OCI-LY7 (cell line): ENCODE measurements around the gene BACE1. TPM values are rescaled to one million over a fixed set of nuclear protein-coding genes. Genes with fewer than 3 reads are reported as not detected.
"Not testable (repeated sequence)": the region's sequence is repeated elsewhere in the genome, so short reads cannot be mapped to it uniquely, and the experiment has no call there.

ENCODE experiments used
- BruUV-seq: library from RNA; stranded (reverse); fragments of 400-500 nt; replicated peaks from 2 replicates; lab custom pipeline; 2021; lab: Mats Ljungman, UMichigan
- CTCF ChIA-PET: fragments of 300-600 bp; sonication (Branson Sonifier 250); formaldehyde crosslinking; loops from one replicate; lab custom pipeline; 2022; ENCODE audit warnings: antibody characterized with exemption; ENCODE audit not compliant: unreplicated experiment; lab: Charles Lee
- POLR2A ChIA-PET: fragments of 300-600 bp; sonication (Branson Sonifier 250); formaldehyde crosslinking; loops from one replicate; lab custom pipeline; 2022; ENCODE audit warnings: antibody characterized with exemption; lab: Charles Lee
- DNase-seq: peaks from one replicate; pipeline ENCODE4 v3.0.0-alpha.2; 2015; ENCODE audit warnings: low spot score
- H2AFZ ChIP-seq: fragments of 200-600 bp; sonication (generic), shearing (Covaris generic); 2 replicates; pipeline ENCODE4 v1.6.1; 2014; ENCODE audit warnings: mild to moderate bottlenecking, antibody characterized with exemption, low read length, moderate library complexity
- H3K27ac ChIP-seq: fragments of 200-600 bp; sonication (generic); 2 replicates; pipeline ENCODE4 v1.5.1; 2014; ENCODE audit warnings: mixed run types, low read depth, mild to moderate bottlenecking, moderate library complexity, low read length, inconsistent platforms; ENCODE audit not compliant: poor library complexity, severe bottlenecking
- H3K36me3 ChIP-seq: fragments of 200-600 bp; sonication (generic); 2 replicates; pipeline ENCODE4 v1.6.1; 2014; ENCODE audit warnings: mild to moderate bottlenecking, antibody characterized with exemption, low read length, moderate library complexity, mixed read lengths; ENCODE audit not compliant: insufficient read depth
- H3K4me1 ChIP-seq: fragments of 200-600 bp; sonication (generic); 2 replicates; pipeline ENCODE4 v1.5.1; 2014; ENCODE audit warnings: mild to moderate bottlenecking, low read length; ENCODE audit not compliant: insufficient read depth, poor library complexity, severe bottlenecking
- H3K4me2 ChIP-seq: fragments of 200-600 bp; sonication (generic); 2 replicates; pipeline ENCODE4 v1.6.1; 2014; ENCODE audit warnings: mild to moderate bottlenecking, low read length
- H3K4me3 ChIP-seq: fragments of 200-600 bp; sonication (generic); 2 replicates; pipeline ENCODE4 v1.5.1; 2014; ENCODE audit warnings: mild to moderate bottlenecking, low read depth, low read length; ENCODE audit not compliant: poor library complexity, severe bottlenecking
- H3K79me2 ChIP-seq: fragments of 200-600 bp; sonication (generic); 2 replicates; pipeline ENCODE4 v1.6.1; 2016; ENCODE audit warnings: low read depth, mild to moderate bottlenecking, low read length, moderate library complexity, mixed read lengths; ENCODE audit not compliant: insufficient read depth
- H3K9me2 ChIP-seq: fragments of 200-600 bp; sonication (generic); 2 replicates; pipeline ENCODE4 v1.6.1; 2016; ENCODE audit warnings: mild to moderate bottlenecking, low read length, mixed read lengths; ENCODE audit not compliant: insufficient read depth
- H3K9me3 ChIP-seq: fragments of 200-600 bp; sonication (generic); 2 replicates; pipeline ENCODE4 v1.6.1; 2014; ENCODE audit warnings: mild to moderate bottlenecking, mixed run types, low read length, mixed read lengths
- H4K20me1 ChIP-seq: fragments of 200-600 bp; sonication (generic); 2 replicates; pipeline ENCODE4 v1.6.1; 2014; ENCODE audit warnings: mild to moderate bottlenecking, antibody characterized with exemption, low read length, moderate library complexity, mixed read lengths; ENCODE audit not compliant: insufficient read depth
- EZH2phosphoT487 ChIP-seq: fragments of 200-600 bp; sonication (generic); IDR thresholded peaks from 2 replicates; pipeline ENCODE4 v1.6.1; 2018; ENCODE audit warnings: low read depth, borderline replicate concordance, mild to moderate bottlenecking, mixed run types, antibody characterized with exemption, low read length, moderate library complexity, mixed read lengths
- intact Hi-C: fragments of 100-400 bp; cut with micrococcal nuclease; formaldehyde crosslinking; loops from one replicate; pipeline ENCODE4 v1.10.0; 2022; ENCODE audit not compliant: unreplicated experiment
- total RNA-seq, 2 experiments: library from RNA; depleted of rRNA in 1 of 2; stranded (reverse); fragments of >200 nt in 1 of 2; shearing (Covaris generic) in 1 of 2; gene quantifications; 2 replicates each; pipeline ENCODE4 v1.2.3, GENCODE V29; 2014 to 2022
- TF ChIP-seq, protein P1 (sequence below): fragments of 200-600 bp; sonication (generic); conservative IDR thresholded peaks from 2 replicates; pipeline ENCODE4 v1.5.1; 2014; ENCODE audit warnings: mild to moderate bottlenecking, antibody characterized with exemption, low read length, moderate library complexity, mixed read lengths

Gene BACE1
- total RNA-seq, 2 experiments from 2014 or later, result not detected

DNA sequence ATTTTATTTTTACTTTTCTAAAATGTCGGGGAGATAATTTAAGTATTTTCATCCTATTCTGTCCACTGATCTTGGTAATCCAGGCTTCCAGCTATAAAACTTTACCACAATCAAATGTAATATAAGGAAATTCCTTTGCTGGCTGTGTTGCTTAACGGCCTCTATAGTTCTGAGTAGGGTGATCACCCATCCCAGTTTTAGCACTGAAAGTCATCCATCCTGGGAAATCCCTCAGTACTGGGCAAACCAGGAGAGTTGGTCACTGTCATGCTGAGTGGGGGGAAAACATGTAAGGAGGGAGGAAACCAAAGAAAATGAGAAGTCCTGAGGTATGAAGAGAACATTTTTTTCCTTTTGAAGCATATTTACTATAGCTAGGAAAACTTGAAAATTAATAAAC, 37.7 kb downstream of the BACE1 start:
- Histone ChIP-seq H3K4me1 (no peaks in the 10 kb centered on the region), H4K20me1 (no peaks in the 10 kb centered on the region), H2AFZ (no peak overlapping the region), H3K36me3 (peaks cover 25% of the 10 kb centered on the region), H3K79me2 (no peaks in the 10 kb centered on the region), H3K9me3 (no peaks in the 10 kb centered on the region), H3K4me3 (no peak overlapping the region), H3K9me2 (no peaks in the 10 kb centered on the region), H3K27ac (no peak overlapping the region), H3K4me2 (no peak overlapping the region)
- POLR2A ChIA-PET, result no interaction called here
- intact Hi-C loops, result no loop called here
- TF ChIP-seq EZH2phosphoT487, result no peak
- TF ChIP-seq, protein P1, sequence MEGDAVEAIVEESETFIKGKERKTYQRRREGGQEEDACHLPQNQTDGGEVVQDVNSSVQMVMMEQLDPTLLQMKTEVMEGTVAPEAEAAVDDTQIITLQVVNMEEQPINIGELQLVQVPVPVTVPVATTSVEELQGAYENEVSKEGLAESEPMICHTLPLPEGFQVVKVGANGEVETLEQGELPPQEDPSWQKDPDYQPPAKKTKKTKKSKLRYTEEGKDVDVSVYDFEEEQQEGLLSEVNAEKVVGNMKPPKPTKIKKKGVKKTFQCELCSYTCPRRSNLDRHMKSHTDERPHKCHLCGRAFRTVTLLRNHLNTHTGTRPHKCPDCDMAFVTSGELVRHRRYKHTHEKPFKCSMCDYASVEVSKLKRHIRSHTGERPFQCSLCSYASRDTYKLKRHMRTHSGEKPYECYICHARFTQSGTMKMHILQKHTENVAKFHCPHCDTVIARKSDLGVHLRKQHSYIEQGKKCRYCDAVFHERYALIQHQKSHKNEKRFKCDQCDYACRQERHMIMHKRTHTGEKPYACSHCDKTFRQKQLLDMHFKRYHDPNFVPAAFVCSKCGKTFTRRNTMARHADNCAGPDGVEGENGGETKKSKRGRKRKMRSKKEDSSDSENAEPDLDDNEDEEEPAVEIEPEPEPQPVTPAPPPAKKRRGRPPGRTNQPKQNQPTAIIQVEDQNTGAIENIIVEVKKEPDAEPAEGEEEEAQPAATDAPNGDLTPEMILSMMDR, result no peak
- DNase-seq, result no peak
- BruUV-seq, result no TSS peak
- CTCF ChIA-PET, result no interaction called here

DNA sequence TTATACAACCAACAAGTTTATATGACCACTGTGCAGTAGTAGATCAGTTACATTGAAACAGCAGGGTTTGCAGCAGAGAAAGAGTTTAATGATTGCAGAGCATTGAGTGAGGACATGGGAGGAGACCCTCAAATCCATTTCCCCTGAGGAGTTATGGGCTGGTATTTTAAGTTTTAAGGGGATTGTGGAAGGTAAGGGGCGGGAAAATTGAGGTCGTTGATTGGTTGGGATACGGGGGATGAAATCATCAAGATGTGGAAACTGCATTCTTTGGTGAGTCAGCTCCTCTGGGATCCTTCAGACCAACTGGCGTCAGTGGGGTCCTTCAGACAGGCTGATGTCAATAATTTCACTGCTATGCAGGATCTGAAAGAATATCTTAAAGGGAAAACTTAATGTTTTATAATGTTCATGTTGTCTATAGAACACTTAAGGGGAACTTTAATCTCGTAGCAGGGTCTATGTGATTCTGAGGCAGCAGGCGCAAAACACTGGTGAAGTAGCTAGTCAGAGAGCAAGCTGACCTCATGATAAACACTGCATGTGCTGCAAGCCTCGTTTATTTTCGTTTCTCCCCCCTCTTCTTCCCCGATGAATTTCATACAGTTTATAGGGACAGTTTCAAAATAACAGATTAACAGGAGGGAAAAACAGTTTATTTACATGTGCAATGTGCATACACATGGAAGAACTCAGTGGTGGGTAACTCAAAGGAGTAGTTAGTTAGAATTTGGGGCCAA, 42.3 kb downstream of the BACE1 start:
- ChIA-PET CTCF (no interaction called here), POLR2A (interaction anchor here (0.6 kb wide), 1 partner anchor 140 kb away, joined by 4 read pairs; no protein-coding TSS in a partner anchor)
- BruUV-seq, result no TSS peak

DNA sequence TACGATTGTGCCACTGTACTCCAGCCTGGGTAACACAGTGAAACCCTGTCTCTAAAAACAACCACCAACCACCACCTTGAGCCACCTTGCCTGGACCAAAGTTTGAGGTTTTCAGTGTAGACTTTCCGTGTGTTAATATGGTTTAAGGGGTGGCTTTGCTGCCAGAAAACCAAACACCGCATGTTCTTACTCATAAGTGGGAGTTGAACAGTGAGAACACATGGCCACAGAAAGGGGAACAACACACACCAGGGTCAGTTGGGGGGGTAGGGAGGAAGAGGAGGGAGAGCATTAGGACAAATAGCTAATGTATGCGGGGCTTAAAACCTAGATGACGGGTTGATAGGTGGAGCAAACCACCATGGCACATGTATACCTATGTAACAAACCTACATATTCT, 43.9 kb downstream of the BACE1 start:
- H3K27ac ChIP-seq, H3K4me1 ChIP-seq, H2AFZ ChIP-seq, H4K20me1 ChIP-seq, H3K9me3 ChIP-seq, CTCF ChIA-PET, DNase-seq, H3K79me2 ChIP-seq, H3K4me2 ChIP-seq, H3K9me2 ChIP-seq, H3K4me3 ChIP-seq, intact Hi-C loops, BruUV-seq, H3K36me3 ChIP-seq: not testable (repeated sequence)
- POLR2A ChIA-PET, result interaction anchor here (1.0 kb wide), 1 partner anchor 499 kb away, joined by 4 read pairs; no protein-coding TSS in a partner anchor

More for the DNA sequence above, 42.3 kb downstream of the BACE1 start:
- no peaks in the 10 kb centered on the region for H3K9me2 ChIP-seq
- H3K9me3 ChIP-seq, result no peaks in the 10 kb centered on the region
- intact Hi-C loops, result no loop called here
- no peak overlapping the region for H3K27ac ChIP-seq
- no peaks in the 10 kb centered on the region; the same call in 1 of the 2 replicates for H3K36me3 ChIP-seq
- no peaks in the 10 kb centered on the region for H3K4me1 ChIP-seq
- no peak overlapping the region for H3K4me2 ChIP-seq
- DNase-seq, result no peak
- H2AFZ ChIP-seq, result no peak overlapping the region
- no peak for TF ChIP-seq EZH2phosphoT487
- TF ChIP-seq, protein P1, result no peak
- no peak overlapping the region for H3K4me3 ChIP-seq
- H4K20me1 ChIP-seq, result no peaks in the 10 kb centered on the region
- no peaks in the 10 kb centered on the region for H3K79me2 ChIP-seq
